Activated naive CD8-positive, alpha-beta T cell (primary cell): ENCODE results near the gene ZNF595.
"Not testable (repeated sequence)": the region's sequence is repeated elsewhere in the genome, so short reads cannot be mapped to it uniquely, and the experiment has no call there.

Source experiments
- H3K27ac Mint-ChIP-seq: one replicate; pipeline ENCODE4 v1.8.0; 2021; ENCODE audit warnings: mixed read lengths
- H3K27me3 Mint-ChIP-seq: one replicate; pipeline ENCODE4 v1.8.0; 2021; ENCODE audit warnings: mixed read lengths
- H3K36me3 Mint-ChIP-seq: one replicate; pipeline ENCODE4 v1.8.0; 2021; ENCODE audit warnings: mixed read lengths
- H3K4me1 Mint-ChIP-seq: one replicate; pipeline ENCODE4 v1.8.0; 2021; ENCODE audit warnings: low read depth, mixed read lengths
- H3K4me3 Mint-ChIP-seq: one replicate; pipeline ENCODE4 v1.8.0; 2021; ENCODE audit warnings: mild to moderate bottlenecking, mixed read lengths
- H3K9me3 Mint-ChIP-seq: one replicate; pipeline ENCODE4 v1.8.0; 2021; ENCODE audit warnings: low read depth, mixed read lengths

Gene ZNF595

DNA sequence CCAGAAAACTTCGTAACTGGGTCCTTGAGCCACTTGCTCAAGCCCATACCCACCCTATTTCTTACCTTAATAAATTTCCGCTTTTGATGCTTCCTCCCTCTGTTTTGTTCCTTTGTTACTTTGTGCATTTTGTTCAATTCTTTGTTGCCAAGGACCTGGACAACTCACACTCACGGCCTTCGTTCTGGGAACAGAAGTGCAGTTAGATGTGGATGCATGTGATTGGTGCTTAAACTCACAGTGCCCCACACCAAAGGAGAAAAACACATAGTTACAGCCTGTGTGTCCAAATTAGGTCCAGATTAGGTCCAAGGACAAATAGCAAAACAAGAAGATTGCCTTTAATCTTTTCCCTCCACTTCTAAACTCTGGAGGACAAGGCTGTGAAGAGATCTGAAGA lies 1.9 kb upstream of the ZNF595 start:
- not testable (repeated sequence) for H3K27ac Mint-ChIP-seq, H3K36me3 Mint-ChIP-seq, H3K4me1 Mint-ChIP-seq, H3K9me3 Mint-ChIP-seq, H3K27me3 Mint-ChIP-seq, H3K4me3 Mint-ChIP-seq

DNA sequence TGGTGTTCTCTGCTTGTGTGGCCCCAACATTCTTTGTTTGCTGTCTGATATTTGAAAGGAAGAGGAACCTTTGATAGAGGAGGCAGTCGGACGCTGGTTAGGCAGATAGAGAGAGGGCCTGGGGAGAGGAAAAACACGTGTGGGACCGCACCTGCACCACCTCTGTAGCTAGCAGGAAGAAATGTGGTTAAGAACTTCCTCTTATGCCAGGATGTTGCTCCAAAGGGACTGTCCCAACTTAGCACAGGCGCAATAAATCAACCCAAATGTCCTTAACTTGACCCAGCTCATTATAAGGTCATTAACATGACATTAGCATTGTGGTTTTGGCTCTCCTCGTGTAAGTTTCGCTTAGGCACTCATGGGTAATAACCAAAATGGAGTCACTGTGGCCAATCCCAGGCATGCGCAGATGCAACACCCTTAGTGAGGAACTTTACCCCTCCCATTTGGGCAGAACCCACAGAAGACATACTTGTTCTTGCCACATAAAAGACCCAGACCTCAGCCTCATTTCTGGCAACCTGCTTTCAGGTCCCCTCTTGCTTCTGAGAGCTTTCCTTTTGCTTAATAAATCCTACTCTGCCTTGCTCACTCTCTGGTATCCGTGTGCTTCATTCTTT lies 1.4 kb upstream of the ZNF595 start:
- not testable (repeated sequence) for H3K4me1 Mint-ChIP-seq, H3K9me3 Mint-ChIP-seq, H3K4me3 Mint-ChIP-seq, H3K27ac Mint-ChIP-seq, H3K36me3 Mint-ChIP-seq, H3K27me3 Mint-ChIP-seq

DNA sequence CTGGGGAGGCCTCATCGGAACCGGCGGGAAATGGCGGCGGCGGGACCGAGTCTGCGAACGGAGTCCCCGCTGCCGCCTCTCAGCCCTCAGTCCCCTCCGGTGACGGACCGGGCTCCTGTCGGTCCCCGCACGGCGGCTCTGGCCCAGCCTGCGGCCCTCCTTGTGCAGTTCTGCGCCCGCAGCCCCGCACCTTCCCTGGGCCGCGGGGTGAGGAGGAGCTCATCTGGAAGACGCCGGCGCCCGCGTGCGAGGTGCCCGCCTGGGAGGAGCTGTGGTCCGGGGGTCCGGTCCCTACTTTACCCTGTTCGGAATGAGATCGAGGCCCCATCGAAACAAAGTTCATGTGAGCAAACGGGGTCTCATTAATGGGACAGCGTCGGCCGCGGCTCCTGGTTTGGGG lies 400 bp downstream of the ZNF595 start:
- H3K27me3 Mint-ChIP-seq, H3K4me1 Mint-ChIP-seq, H3K27ac Mint-ChIP-seq, H3K4me3 Mint-ChIP-seq, H3K9me3 Mint-ChIP-seq, H3K36me3 Mint-ChIP-seq: not testable (repeated sequence)

DNA sequence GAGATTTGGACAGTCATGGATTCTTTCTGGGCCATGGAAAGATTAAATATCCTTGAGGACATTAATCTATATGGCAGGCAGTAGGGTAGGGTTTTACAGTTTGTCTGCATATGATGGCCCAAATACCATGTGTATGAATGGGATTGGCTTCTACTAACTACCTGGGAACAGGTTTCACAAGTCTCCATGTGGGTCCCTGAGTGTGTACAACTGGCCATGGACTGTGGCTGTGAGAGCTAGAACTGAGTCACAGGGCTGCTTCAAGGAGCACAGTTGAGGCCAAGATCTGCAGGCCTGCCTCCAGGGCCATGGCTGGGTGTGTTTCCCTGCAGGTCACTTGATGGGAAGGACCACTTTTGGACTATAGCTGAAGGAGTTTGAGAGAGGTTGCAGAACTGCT lies 11.6 kb downstream of the ZNF595 start:
- peaks cover 12% of the 10 kb centered on the region for H3K36me3 Mint-ChIP-seq
- H3K27me3 Mint-ChIP-seq, H3K4me3 Mint-ChIP-seq, H3K4me1 Mint-ChIP-seq, H3K27ac Mint-ChIP-seq: not testable (repeated sequence)
- peaks cover 11% of the 10 kb centered on the region for H3K9me3 Mint-ChIP-seq

DNA sequence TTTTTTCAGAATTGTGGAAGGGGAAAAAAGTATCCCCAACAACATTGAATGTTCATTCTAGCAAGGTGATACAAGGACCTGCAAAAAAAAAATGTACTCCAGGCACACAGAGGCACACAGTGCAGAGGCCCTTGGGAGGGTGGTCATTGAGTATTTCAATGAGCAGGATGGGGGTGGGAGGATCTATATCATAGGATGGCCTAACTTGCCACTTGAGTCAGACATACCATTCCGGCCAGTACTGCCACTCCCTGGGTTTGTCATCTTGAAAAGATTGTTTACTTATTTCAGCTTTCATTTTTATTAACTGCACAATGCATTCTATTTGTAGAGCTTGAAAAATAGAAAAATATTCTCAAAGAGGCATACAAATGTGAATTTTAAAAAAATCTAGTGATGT lies 18.7 kb downstream of the ZNF595 start:
- no peak overlapping the region for H3K4me3 Mint-ChIP-seq
- H3K36me3 Mint-ChIP-seq = peaks cover 42% of the 10 kb centered on the region
- no peak overlapping the region for H3K27ac Mint-ChIP-seq
- H3K27me3 Mint-ChIP-seq = no peaks in the 10 kb centered on the region
- H3K9me3 Mint-ChIP-seq = peaks cover 48% of the 10 kb centered on the region
- no peaks in the 10 kb centered on the region for H3K4me1 Mint-ChIP-seq

DNA sequence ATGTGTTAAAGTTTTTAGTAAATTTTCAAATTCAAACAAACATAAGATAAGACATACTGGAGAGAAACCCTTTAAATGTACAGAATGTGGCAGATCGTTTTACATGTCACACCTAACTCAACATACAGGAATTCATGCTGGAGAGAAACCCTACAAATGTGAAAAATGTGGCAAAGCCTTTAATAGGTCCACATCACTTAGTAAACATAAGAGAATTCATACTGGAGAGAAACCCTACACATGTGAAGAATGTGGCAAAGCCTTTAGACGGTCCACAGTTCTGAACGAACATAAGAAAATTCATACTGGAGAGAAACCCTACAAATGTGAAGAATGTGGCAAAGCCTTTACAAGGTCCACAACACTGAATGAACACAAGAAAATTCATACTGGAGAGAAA lies 32.8 kb downstream of the ZNF595 start:
- no peaks in the 10 kb centered on the region for H3K27me3 Mint-ChIP-seq
- H3K4me3 Mint-ChIP-seq = no peak overlapping the region
- no peaks in the 10 kb centered on the region for H3K4me1 Mint-ChIP-seq
- no peak overlapping the region for H3K27ac Mint-ChIP-seq
- peaks cover 26% of the 10 kb centered on the region for H3K36me3 Mint-ChIP-seq
- H3K9me3 Mint-ChIP-seq = peaks cover 52% of the 10 kb centered on the region

DNA sequence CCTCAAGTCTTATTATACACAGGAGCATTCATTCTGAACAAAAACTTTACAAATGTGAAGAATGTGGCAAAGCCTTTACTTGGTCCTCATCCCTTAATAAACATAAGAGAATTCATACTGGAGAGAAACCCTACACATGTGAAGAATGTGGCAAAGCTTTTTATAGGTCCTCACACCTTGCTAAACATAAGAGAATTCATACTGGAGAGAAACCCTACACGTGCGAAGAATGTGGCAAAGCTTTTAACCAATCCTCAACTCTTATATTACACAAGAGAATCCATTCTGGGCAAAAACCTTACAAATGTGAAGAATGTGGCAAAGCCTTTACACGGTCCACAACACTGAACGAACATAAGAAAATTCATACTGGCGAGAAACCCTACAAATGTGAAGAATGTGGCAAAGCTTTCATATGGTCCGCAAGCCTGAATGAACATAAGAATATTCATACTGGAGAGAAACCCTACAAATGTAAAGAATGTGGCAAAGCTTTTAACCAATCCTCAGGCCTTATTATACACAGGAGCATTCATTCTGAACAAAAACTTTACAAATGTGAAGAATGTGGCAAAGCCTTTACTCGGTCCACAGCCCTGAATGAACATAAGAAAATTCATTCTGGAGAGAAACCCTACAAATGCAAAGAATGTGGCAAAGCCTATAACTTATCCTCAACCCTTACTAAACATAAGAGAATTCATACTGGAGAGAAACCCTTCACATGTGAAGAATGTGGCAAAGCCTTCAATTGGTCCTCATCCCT lies 33.6 kb downstream of the ZNF595 start:
- not testable (repeated sequence) for H3K27ac Mint-ChIP-seq, H3K4me1 Mint-ChIP-seq, H3K4me3 Mint-ChIP-seq, H3K27me3 Mint-ChIP-seq
- Mint-ChIP-seq H3K36me3 (peaks cover 28% of the 10 kb centered on the region), H3K9me3 (peaks cover 51% of the 10 kb centered on the region)

DNA sequence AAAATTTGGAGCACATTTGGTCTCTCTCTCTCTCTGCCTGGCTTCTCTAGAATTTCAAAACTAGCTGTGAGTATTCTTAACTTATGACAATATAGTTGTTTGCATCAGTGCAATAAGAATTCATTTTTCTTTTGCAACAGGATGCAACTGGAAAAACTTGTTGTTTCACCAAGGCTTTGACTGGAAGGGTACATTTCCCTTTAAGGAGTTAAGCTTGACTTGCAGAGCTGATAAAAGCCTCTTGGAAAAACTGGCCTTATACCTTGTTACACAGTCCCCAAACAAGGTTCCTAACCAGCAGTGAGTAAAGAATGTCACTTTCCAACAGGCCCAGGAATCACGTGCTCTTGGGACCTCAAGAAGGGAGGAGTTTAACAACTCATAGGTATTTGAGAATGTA lies 45.3 kb downstream of the ZNF595 start:
- peaks cover 27% of the 10 kb centered on the region for H3K9me3 Mint-ChIP-seq
- no peak overlapping the region for H3K4me3 Mint-ChIP-seq
- H3K27ac Mint-ChIP-seq = no peak overlapping the region
- H3K4me1 Mint-ChIP-seq = no peaks in the 10 kb centered on the region
- peaks cover 27% of the 10 kb centered on the region for H3K36me3 Mint-ChIP-seq
- no peaks in the 10 kb centered on the region for H3K27me3 Mint-ChIP-seq

DNA sequence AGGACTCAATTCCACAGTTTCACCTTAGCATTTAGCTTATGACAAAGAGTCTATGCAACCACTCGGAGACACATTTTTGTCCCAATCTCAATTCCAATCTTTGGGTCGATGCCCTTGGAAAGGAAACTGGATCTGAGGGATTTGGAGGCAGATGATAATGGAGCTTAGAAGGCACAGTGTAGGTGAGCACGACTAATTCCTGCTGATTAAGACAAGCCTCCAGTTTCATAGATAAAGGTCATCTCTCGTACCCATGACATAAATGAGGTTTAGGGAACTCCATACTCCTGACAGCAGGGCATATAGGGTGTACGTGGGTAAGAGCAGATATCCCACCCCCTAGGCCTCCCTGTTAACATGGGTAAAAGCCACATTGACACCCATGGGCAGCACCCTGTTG lies 46.7 kb downstream of the ZNF595 start:
- peaks cover 20% of the 10 kb centered on the region for H3K36me3 Mint-ChIP-seq
- H3K4me1 Mint-ChIP-seq = no peaks in the 10 kb centered on the region
- H3K27me3 Mint-ChIP-seq = peaks cover 3% of the 10 kb centered on the region
- peaks cover 18% of the 10 kb centered on the region for H3K9me3 Mint-ChIP-seq
- H3K4me3 Mint-ChIP-seq = no peak overlapping the region
- no peak overlapping the region for H3K27ac Mint-ChIP-seq

DNA sequence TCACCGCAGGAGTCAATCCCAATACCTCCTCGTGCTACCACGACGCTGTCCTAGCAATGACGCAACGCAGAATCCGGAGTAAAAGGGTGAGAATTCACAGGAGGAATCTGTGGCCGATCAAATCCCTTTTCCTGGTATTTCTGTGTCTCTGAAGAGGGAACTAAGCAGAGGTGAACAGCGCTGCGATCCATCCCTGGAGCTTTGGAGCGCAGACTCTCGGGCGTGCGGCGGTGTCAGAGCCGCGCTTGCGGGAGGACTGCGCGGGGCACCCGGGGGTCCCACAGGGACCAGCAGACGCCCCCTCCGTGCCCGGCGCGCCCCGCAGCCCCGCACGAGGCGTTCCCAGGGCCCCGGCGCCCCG lies 53.9 kb downstream of the ZNF595 start:
- H3K27ac Mint-ChIP-seq = no peak overlapping the region
- peaks cover 41% of the 10 kb centered on the region for H3K27me3 Mint-ChIP-seq
- peaks cover 31% of the 10 kb centered on the region for H3K9me3 Mint-ChIP-seq
- H3K36me3 Mint-ChIP-seq = peaks cover 39% of the 10 kb centered on the region
- peaks cover 2% of the 10 kb centered on the region for H3K4me1 Mint-ChIP-seq
- no peak overlapping the region for H3K4me3 Mint-ChIP-seq

DNA sequence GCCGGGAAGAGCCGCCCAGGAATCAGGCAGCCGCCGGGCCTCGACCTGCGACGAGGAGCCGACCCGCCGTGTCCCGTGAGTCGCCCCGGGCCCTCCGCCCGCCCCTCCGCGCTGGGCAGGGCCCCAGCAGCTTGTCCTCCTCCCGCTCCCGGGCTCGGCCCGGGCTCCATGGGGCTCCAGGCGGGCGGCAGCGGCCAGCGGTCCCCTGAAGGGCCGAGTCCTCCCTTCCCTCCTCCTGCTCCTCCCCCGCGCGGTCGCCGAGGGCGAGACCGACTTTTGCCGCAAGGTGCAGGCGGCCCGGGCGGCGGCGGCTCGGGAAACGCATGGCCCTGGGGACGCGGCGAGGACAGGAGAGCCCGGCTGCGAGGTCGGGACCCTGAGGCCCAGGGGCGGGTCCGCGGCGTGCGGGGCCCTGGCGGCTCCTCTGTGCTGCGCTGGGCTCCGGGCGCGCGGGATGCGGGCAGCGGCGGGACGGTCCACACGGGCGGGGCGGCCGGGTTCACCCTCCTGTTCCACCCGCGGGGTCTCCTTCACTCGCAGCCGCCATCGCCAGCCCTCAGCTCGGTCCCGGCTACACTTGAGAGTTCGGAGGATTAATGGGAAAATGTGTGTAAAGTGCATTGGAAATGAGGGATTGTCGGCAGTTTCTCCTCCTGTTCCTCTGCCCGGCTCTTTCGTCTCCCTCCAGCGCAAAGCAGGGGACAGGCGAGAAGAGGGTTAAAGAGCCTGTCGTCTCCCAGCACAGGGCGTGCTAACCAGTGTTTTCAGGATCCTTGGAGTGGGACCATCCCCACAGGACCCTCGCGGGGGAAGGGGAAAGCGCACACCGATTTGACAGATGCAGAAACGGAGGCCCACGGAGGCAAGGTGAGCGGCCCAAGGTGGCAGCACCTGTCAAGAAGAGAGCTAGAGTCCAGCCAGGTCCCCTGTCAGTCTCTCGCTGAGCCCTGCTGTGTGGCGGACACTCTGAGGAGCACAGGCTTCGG lies 54.6 kb downstream of the ZNF595 start:
- Mint-ChIP-seq H3K4me3 (peak overlapping the region; percentile 48), H3K9me3 (peaks cover 28% of the 10 kb centered on the region), H3K36me3 (peaks cover 35% of the 10 kb centered on the region), H3K27me3 (peaks cover 41% of the 10 kb centered on the region), H3K4me1 (peaks cover 2% of the 10 kb centered on the region), H3K27ac (no peak overlapping the region)

DNA sequence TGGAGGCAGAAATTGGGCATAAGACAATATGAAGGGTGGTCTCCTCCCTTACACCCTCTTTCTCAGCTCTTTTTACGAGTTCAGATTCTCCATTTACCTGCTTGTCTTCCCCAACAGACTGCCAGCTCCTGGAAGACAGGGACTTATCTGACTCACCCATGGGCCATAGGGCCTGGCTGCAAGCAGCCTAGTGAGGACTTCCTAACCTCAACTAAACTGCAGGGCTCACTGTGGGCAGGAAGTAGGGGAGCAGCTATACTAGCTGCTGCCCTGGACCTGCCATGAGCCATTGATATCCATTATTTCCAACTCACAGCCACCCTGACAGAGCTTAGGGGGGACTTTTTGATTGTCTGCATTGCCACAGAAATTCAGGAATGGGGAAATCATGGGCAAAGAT lies 59.6 kb downstream of the ZNF595 start:
- H3K36me3 Mint-ChIP-seq = peaks cover 28% of the 10 kb centered on the region
- H3K27ac Mint-ChIP-seq = no peak overlapping the region
- H3K27me3 Mint-ChIP-seq = peaks cover 21% of the 10 kb centered on the region
- peaks cover 2% of the 10 kb centered on the region for H3K4me1 Mint-ChIP-seq
- peaks cover 16% of the 10 kb centered on the region for H3K9me3 Mint-ChIP-seq
- no peak overlapping the region for H3K4me3 Mint-ChIP-seq

DNA sequence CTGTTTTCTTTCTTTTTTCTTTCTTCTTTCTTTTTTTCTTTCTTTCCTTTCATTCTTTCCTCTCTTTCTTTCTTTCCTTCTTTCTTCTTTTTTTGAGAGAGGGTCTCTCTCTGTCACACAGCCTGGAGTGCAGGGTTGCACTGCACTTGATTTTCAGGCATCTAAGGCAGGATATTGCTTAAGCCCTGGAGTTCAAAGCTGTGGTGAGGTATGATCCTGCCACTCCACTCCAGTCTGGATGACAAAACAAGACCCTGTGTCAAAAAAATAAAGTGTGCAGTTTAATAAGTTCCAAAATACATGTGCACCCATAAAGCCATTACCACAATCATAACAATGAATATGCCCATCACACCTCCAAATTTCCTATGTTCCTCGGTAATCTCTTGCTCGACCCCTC lies 60.6 kb downstream of the ZNF595 start:
- peaks cover 21% of the 10 kb centered on the region for H3K36me3 Mint-ChIP-seq
- H3K27me3 Mint-ChIP-seq = peaks cover 13% of the 10 kb centered on the region
- no peaks in the 10 kb centered on the region for H3K4me1 Mint-ChIP-seq
- peaks cover 16% of the 10 kb centered on the region for H3K9me3 Mint-ChIP-seq
- H3K27ac Mint-ChIP-seq = no peak overlapping the region
- H3K4me3 Mint-ChIP-seq = no peak overlapping the region

DNA sequence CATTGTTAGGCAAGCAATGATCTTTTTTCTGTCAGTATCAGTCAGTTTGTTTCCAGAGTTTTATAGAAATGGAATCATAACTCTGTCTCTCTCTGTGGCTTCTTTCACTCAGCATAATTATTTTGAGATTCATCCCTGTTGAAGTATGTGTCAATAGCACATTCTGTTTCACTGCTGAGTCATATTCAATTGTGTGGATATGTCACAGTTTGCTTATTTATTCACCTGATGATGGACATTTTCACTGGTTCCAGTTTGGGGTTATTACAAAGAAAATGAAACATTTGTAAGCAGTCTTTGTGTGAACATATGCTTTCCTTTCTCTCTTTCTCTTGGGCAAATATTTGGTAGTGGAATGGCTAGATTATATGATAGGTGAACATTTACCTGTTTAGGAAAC lies 61.0 kb downstream of the ZNF595 start:
- Mint-ChIP-seq H3K27me3 (peaks cover 8% of the 10 kb centered on the region), H3K27ac (no peak overlapping the region), H3K36me3 (peaks cover 19% of the 10 kb centered on the region), H3K4me1 (no peaks in the 10 kb centered on the region), H3K4me3 (no peak overlapping the region), H3K9me3 (peaks cover 16% of the 10 kb centered on the region)

DNA sequence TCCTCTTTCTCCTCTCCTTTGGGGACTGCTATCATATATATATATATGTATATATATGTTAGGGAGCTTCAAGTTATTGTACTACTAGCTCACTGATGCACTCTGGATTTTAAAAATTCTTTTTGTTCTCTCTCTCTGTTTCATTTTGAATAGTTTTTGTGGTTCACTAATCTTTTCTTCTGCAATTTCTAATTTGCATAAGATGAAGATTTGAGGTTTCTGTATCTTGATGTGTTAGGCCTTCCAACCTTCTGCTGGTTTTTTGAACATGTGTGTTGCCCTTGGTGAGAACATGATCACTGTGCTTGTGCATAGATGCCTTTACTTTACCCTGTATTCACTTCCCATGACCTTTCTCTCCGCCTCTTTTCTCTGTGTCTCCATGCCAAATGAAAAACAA lies 63.4 kb downstream of the ZNF595 start:
- Mint-ChIP-seq H3K4me3 (no peak overlapping the region), H3K36me3 (peaks cover 20% of the 10 kb centered on the region), H3K27ac (no peak overlapping the region), H3K27me3 (no peaks in the 10 kb centered on the region), H3K9me3 (peaks cover 15% of the 10 kb centered on the region), H3K4me1 (peaks cover 15% of the 10 kb centered on the region)
